Measurements from ENCODE around the gene EBPL.

- no peak for TF ChIP-seq GATA2 (IDR thresholded peaks at IDR 0.05; ENCODE audit: low read depth, low read length)
- TF ChIP-seq GATA3 (IDR thresholded peaks at IDR 0.05; ENCODE audit: low read depth, low read length) = no peak
These were observed at the start of gene EBPL for GRCh38 chr13:49690995-49691784.

All from SH-SY5Y (cell line).